ENCODE measurements around the gene POLR3A. TPM values are rescaled to one million over a fixed set of nuclear protein-coding genes. Genes with fewer than 3 reads are reported as not detected.
A peak's percentile ranks its signal among the peaks of the same experiment; 100 is the strongest.
"Not testable (repeated sequence)": the region's sequence is repeated elsewhere in the genome, so short reads cannot be mapped to it uniquely, and the experiment has no call there.

POLR3A gene
- total RNA-seq, 1 donor from 2014 or later = 13.1 TPM

- Mint-ChIP-seq H3K27ac (ENCODE audit: unreplicated experiment) (no peak overlapping the region), H3K4me3 (ENCODE audit: unreplicated experiment) (no peak overlapping the region), H3K36me3 (ENCODE audit: low read depth) (peaks cover 57% of the 10 kb centered on the region), H3K27me3 (ENCODE audit: low read depth) (no peaks in the 10 kb centered on the region), H3K4me1 (ENCODE audit: low read depth) (no peaks in the 10 kb centered on the region), H3K9me3 (ENCODE audit: low read depth) (no peaks in the 10 kb centered on the region)
- no peak for DNase-seq (ENCODE audit: low spot score)
- no peak for TF ChIP-seq CTCF (IDR thresholded peaks at IDR 0.05)
Observed at GRCh38 chr10:78000206-78000605, 29.1 kb downstream of the POLR3A start.

GRCh38 chr10:77998780-77999179, 30.5 kb downstream of the POLR3A start:
- peaks cover 58% of the 10 kb centered on the region for H3K36me3 Mint-ChIP-seq (ENCODE audit: low read depth)
- not testable (repeated sequence) for H3K4me1 Mint-ChIP-seq (ENCODE audit: low read depth); H3K9me3 Mint-ChIP-seq (ENCODE audit: low read depth); H3K4me3 Mint-ChIP-seq (ENCODE audit: unreplicated experiment); H3K27me3 Mint-ChIP-seq (ENCODE audit: low read depth); H3K27ac Mint-ChIP-seq (ENCODE audit: unreplicated experiment); DNase-seq (ENCODE audit: low spot score)

GRCh38 chr10:77993620-77994019, 35.7 kb downstream of the POLR3A start:
- Mint-ChIP-seq H3K9me3 (ENCODE audit: low read depth) (no peaks in the 10 kb centered on the region), H3K27me3 (ENCODE audit: low read depth) (no peaks in the 10 kb centered on the region), H3K27ac (ENCODE audit: unreplicated experiment) (no peak overlapping the region), H3K4me1 (ENCODE audit: low read depth) (no peaks in the 10 kb centered on the region), H3K36me3 (ENCODE audit: low read depth) (peaks cover 49% of the 10 kb centered on the region), H3K4me3 (ENCODE audit: unreplicated experiment) (no peak overlapping the region)
- DNase-seq (ENCODE audit: low spot score) = no peak
- TF ChIP-seq CTCF (IDR thresholded peaks at IDR 0.05) = no peak

DNA sequence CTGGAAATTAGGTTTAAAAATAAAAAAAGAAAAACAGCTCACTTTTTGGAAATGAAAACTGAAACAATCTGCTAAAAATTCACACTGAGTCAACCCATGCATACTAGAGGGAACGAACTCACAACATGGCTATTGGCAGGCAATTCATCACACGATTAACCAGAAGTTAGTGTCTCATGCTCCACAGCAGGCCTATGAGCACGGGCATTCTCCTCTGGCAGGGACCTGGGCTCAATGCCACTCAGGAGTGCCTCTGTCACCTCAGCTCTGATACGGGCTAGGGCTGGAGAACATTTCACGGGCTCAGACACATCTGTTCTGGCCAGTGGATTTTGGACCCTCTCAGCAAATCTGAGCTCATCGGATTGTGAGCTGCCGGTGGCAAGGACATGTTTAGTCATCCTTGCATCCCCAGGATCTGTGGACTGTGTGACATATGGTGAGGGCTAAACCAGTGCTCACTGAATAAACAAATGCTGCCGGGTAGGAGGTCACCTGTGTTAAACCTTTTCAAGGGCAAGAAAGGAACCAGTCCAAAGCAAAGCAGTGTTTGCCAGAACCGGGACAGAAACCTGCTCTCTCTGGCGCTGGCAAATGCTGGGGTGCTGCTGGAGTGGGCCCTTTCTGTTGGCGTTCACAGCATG, 40.1 kb downstream of the POLR3A start:
- Mint-ChIP-seq H3K4me3 (ENCODE audit: unreplicated experiment) (no peak overlapping the region), H3K27me3 (ENCODE audit: low read depth) (no peaks in the 10 kb centered on the region), H3K27ac (ENCODE audit: unreplicated experiment) (peak overlapping the region; percentile 45), H3K9me3 (ENCODE audit: low read depth) (no peaks in the 10 kb centered on the region), H3K4me1 (ENCODE audit: low read depth) (no peaks in the 10 kb centered on the region), H3K36me3 (ENCODE audit: low read depth) (peaks cover 41% of the 10 kb centered on the region)
- no peak for TF ChIP-seq CTCF (IDR thresholded peaks at IDR 0.05)
- no peak for DNase-seq (ENCODE audit: low spot score)

DNA sequence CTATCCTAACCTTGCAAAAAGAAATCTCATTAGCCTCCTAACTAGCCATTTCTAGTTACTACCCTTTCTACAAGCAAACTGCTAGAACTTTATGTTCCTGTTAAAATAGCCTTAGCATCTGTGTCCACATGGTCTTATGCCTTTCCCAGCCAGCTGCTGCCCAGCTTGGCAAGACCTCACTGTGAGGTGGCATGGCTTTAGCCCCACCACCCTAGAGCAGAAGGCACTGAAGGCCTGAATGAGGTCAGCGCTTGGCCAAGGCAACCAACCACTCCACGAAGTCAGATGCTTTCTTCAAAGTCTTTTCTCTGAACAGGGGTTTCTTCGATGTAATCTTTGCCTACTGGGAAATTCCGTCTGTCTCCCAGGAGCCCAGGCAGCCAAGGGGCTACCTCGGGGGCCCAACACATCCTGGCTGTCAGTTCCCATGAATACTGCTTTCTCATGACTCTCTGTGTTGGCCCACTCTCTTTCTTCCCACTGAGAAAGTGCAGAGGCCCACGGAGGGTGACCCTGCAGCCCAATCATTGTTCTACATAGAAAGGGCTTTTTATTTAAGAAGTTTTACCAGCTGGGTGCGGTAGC, 41.6 kb downstream of the POLR3A start:
- Mint-ChIP-seq H3K36me3 (ENCODE audit: low read depth) (peaks cover 41% of the 10 kb centered on the region), H3K4me1 (ENCODE audit: low read depth) (no peaks in the 10 kb centered on the region), H3K27ac (ENCODE audit: unreplicated experiment) (no peak overlapping the region), H3K9me3 (ENCODE audit: low read depth) (no peaks in the 10 kb centered on the region), H3K4me3 (ENCODE audit: unreplicated experiment) (no peak overlapping the region), H3K27me3 (ENCODE audit: low read depth) (no peaks in the 10 kb centered on the region)
- TF ChIP-seq CTCF (IDR thresholded peaks at IDR 0.05) = no peak
- no peak for DNase-seq (ENCODE audit: low spot score)

DNA sequence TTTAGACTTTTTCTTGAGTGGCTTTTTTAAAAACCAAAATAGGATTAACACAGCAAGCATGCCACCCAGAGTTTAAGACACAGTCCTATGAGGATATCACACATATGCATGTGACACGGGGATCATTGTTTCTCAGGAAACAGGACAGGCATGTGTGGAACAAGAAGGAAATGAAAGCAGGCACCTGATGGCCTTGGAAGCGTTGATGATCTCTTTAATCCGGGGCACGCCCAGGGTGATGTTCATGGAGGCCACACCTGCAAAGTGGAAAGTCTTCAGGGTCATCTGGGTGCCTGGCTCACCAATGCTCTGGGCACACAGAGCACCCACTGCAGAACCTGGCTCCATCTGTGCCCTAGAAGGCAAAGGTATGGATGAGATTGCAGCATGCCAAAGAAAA, 44.3 kb downstream of the POLR3A start:
- Mint-ChIP-seq H3K4me3 (ENCODE audit: unreplicated experiment) (no peak overlapping the region), H3K27me3 (ENCODE audit: low read depth) (no peaks in the 10 kb centered on the region), H3K27ac (ENCODE audit: unreplicated experiment) (no peak overlapping the region), H3K36me3 (ENCODE audit: low read depth) (peaks cover 47% of the 10 kb centered on the region), H3K4me1 (ENCODE audit: low read depth) (no peaks in the 10 kb centered on the region), H3K9me3 (ENCODE audit: low read depth) (no peaks in the 10 kb centered on the region)
- DNase-seq (ENCODE audit: low spot score) = no peak
- no peak for TF ChIP-seq CTCF (IDR thresholded peaks at IDR 0.05)
